ENCODE measurements around the gene CXCL17.
A peak's percentile ranks its signal among the peaks of the same experiment; 100 is the strongest.
"Not testable (repeated sequence)": the region's sequence is repeated elsewhere in the genome, so short reads cannot be mapped to it uniquely, and the experiment has no call there.

Gene CXCL17

GRCh38 chr19:42442833-42443232, at the start of gene CXCL17:
CXCL17 (minus strand) TSS chr19:42442946; CDS start chr19:42442832, 114 bp downstream.
- Histone ChIP-seq H3K9ac (ENCODE audit: low read length in 5 of 5) (no peak within 1 kb of the TSS), H3K4me3 (ENCODE audit: low read depth in 1 of 5, low read length in 5 of 5) (no peak within 1 kb of the TSS), H3K27ac (ENCODE audit: low read depth, low read length) (no peak within 1 kb of the TSS), H3K27me3 (ENCODE audit: control insufficient read depth in 5 of 5, insufficient read depth in 4 of 5, low read length in 5 of 5) (no peaks in the 10 kb centered on the region), H3K36me3 (ENCODE audit: control insufficient read depth in 5 of 5, insufficient read depth in 5 of 5, low read length in 5 of 5) (no peaks in the 10 kb centered on the region), H3K4me1 (ENCODE audit: control insufficient read depth in 5 of 5, insufficient read depth in 5 of 5, low read length in 5 of 5) (peaks cover 0 to 24% (median 21%) of the 10 kb centered on the region in 5 donors), H3K9me3 (ENCODE audit: control insufficient read depth in 5 of 5, low read length in 5 of 5) (no peaks in the 10 kb centered on the region)

- Histone ChIP-seq H3K36me3 (ENCODE audit: control insufficient read depth in 5 of 5, insufficient read depth in 5 of 5, low read length in 5 of 5) (no peaks in the 10 kb centered on the region), H3K9me3 (ENCODE audit: control insufficient read depth in 5 of 5, low read length in 5 of 5) (no peaks in the 10 kb centered on the region), H3K4me1 (ENCODE audit: control insufficient read depth in 5 of 5, insufficient read depth in 5 of 5, low read length in 5 of 5) (peaks cover 0 to 4% (median 0%) of the 10 kb centered on the region in 5 donors), H3K27me3 (ENCODE audit: control insufficient read depth in 5 of 5, insufficient read depth in 4 of 5, low read length in 5 of 5) (no peaks in the 10 kb centered on the region), H3K4me3 (ENCODE audit: low read depth in 1 of 5, low read length in 5 of 5) (no peak overlapping the region), H3K9ac (ENCODE audit: low read length in 5 of 5) (no peak overlapping the region), H3K27ac (ENCODE audit: low read depth, low read length) (no peak overlapping the region)
Measured at GRCh38 chr19:42488783-42489521, 46.2 kb upstream of the CXCL17 start.

GRCh38 chr19:42487798-42488178, 45.0 kb upstream of the CXCL17 start:
- Histone ChIP-seq H3K27ac (ENCODE audit: low read depth, low read length) (no peak overlapping the region), H3K4me3 (ENCODE audit: low read depth in 1 of 5, low read length in 5 of 5) (no peak overlapping the region), H3K36me3 (ENCODE audit: control insufficient read depth in 5 of 5, insufficient read depth in 5 of 5, low read length in 5 of 5) (no peaks in the 10 kb centered on the region), H3K27me3 (ENCODE audit: control insufficient read depth in 5 of 5, insufficient read depth in 4 of 5, low read length in 5 of 5) (no peaks in the 10 kb centered on the region), H3K9me3 (ENCODE audit: control insufficient read depth in 5 of 5, low read length in 5 of 5) (no peaks in the 10 kb centered on the region), H3K9ac (ENCODE audit: low read length in 5 of 5) (no peak overlapping the region), H3K4me1 (ENCODE audit: control insufficient read depth in 5 of 5, insufficient read depth in 5 of 5, low read length in 5 of 5) (peaks cover 0 to 4% (median 0%) of the 10 kb centered on the region in 5 donors)

GRCh38 chr19:42487032-42487797, 44.5 kb upstream of the CXCL17 start:
- Histone ChIP-seq H3K27me3 (ENCODE audit: control insufficient read depth in 5 of 5, insufficient read depth in 4 of 5, low read length in 5 of 5) (no peaks in the 10 kb centered on the region), H3K4me1 (ENCODE audit: control insufficient read depth in 5 of 5, insufficient read depth in 5 of 5, low read length in 5 of 5) (peaks cover 0 to 4% (median 0%) of the 10 kb centered on the region in 5 donors), H3K9me3 (ENCODE audit: control insufficient read depth in 5 of 5, low read length in 5 of 5) (no peaks in the 10 kb centered on the region), H3K27ac (ENCODE audit: low read depth, low read length) (no peak overlapping the region), H3K36me3 (ENCODE audit: control insufficient read depth in 5 of 5, insufficient read depth in 5 of 5, low read length in 5 of 5) (no peaks in the 10 kb centered on the region), H3K9ac (ENCODE audit: low read length in 5 of 5) (no peak overlapping the region), H3K4me3 (ENCODE audit: low read depth in 1 of 5, low read length in 5 of 5) (no peak overlapping the region)

DNA sequence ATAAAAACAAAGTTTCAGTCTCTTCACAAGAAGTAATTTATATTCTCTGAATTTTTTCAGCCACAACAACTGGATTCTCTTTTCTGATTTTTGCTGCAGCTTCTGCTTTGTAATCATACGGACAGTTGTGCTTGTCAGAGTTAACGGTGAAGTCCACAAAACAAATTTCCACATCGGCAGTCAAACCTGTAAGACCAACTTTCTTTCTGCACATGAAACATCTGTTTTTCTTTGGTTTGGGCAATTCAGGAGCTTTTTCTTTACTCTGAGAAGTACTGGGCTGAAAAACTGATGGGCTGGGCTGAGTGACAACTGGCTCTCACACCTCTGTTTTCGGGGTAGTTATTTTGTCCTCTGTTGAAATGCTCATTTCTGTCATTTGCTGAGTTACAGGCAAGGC, 42.3 kb upstream of the CXCL17 start:
- not testable (repeated sequence) for H3K4me3 ChIP-seq (ENCODE audit: low read depth in 1 of 5, low read length in 5 of 5); H3K9me3 ChIP-seq (ENCODE audit: control insufficient read depth in 5 of 5, low read length in 5 of 5); H3K27me3 ChIP-seq (ENCODE audit: control insufficient read depth in 5 of 5, insufficient read depth in 4 of 5, low read length in 5 of 5); H3K36me3 ChIP-seq (ENCODE audit: control insufficient read depth in 5 of 5, insufficient read depth in 5 of 5, low read length in 5 of 5); H3K9ac ChIP-seq (ENCODE audit: low read length in 5 of 5); H3K27ac ChIP-seq (ENCODE audit: low read depth, low read length)
- peaks cover 0 to 16% (median 14%) of the 10 kb centered on the region in 5 donors for H3K4me1 ChIP-seq (ENCODE audit: control insufficient read depth in 5 of 5, insufficient read depth in 5 of 5, low read length in 5 of 5)

DNA sequence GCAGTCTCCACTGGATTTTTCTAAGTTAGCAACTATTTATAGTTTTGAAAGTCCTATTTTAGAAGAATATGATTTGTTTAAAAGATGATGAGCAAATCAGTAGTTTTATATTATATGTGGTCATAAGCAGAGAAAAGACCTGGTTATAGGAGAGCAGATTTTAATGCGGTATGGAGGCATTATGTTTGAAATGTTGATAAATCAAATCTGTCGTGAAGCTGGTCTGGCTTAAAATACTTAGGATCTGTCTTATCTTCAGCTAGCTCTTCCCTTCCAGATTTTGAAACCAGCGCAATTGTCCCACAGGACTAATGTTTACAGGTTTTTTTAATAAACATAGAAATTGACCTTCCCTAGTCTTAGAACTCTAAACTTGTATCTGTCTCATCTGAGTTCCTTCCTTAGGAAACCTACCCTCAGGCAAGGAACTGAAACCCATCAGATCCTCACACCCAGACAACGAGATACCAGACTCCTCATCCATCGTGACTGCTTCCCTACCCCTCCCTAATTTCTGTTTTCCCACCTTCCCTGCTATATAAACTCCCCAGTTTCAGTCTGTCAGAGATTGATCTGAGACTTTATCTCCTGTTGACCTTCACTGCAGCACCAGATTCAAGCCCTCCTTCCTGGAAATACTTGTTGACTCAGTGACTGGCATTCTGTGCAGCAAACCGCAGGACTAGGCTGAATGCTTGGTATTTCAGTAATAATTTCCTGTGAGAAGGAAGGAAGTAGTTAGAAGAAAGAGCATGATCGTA, 37.8 kb upstream of the CXCL17 start:
- no peak overlapping the region for H3K9ac ChIP-seq (ENCODE audit: low read length in 5 of 5)
- peaks cover 0 to 2% (median 0%) of the 10 kb centered on the region in 5 donors for H3K36me3 ChIP-seq (ENCODE audit: control insufficient read depth in 5 of 5, insufficient read depth in 5 of 5, low read length in 5 of 5)
- peaks cover 0 to 23% (median 16%) of the 10 kb centered on the region in 5 donors for H3K4me1 ChIP-seq (ENCODE audit: control insufficient read depth in 5 of 5, insufficient read depth in 5 of 5, low read length in 5 of 5)
- no peak overlapping the region for H3K27ac ChIP-seq (ENCODE audit: low read depth, low read length)
- H3K4me3 ChIP-seq (ENCODE audit: low read depth in 1 of 5, low read length in 5 of 5) = peak overlapping the region in 1 of 5 donors; percentile 12
- no peaks in the 10 kb centered on the region for H3K27me3 ChIP-seq (ENCODE audit: control insufficient read depth in 5 of 5, insufficient read depth in 4 of 5, low read length in 5 of 5)
- H3K9me3 ChIP-seq (ENCODE audit: control insufficient read depth in 5 of 5, low read length in 5 of 5) = no peaks in the 10 kb centered on the region

GRCh38 chr19:42479736-42480135, 37.0 kb upstream of the CXCL17 start:
- no peak overlapping the region for H3K27ac ChIP-seq (ENCODE audit: low read depth, low read length)
- H3K36me3 ChIP-seq (ENCODE audit: control insufficient read depth in 5 of 5, insufficient read depth in 5 of 5, low read length in 5 of 5) = peaks cover 0 to 2% (median 0%) of the 10 kb centered on the region in 5 donors
- H3K9ac ChIP-seq (ENCODE audit: low read length in 5 of 5) = no peak overlapping the region
- H3K9me3 ChIP-seq (ENCODE audit: control insufficient read depth in 5 of 5, low read length in 5 of 5) = no peaks in the 10 kb centered on the region
- H3K27me3 ChIP-seq (ENCODE audit: control insufficient read depth in 5 of 5, insufficient read depth in 4 of 5, low read length in 5 of 5) = no peaks in the 10 kb centered on the region
- H3K4me3 ChIP-seq (ENCODE audit: low read depth in 1 of 5, low read length in 5 of 5) = no peak overlapping the region
- peaks cover 0 to 23% (median 16%) of the 10 kb centered on the region in 5 donors for H3K4me1 ChIP-seq (ENCODE audit: control insufficient read depth in 5 of 5, insufficient read depth in 5 of 5, low read length in 5 of 5)

GRCh38 chr19:42478765-42479311, 36.1 kb upstream of the CXCL17 start:
- H3K36me3 ChIP-seq (ENCODE audit: control insufficient read depth in 5 of 5, insufficient read depth in 5 of 5, low read length in 5 of 5) = peaks cover 0 to 2% (median 0%) of the 10 kb centered on the region in 5 donors
- H3K27ac ChIP-seq (ENCODE audit: low read depth, low read length) = no peak overlapping the region
- H3K9ac ChIP-seq (ENCODE audit: low read length in 5 of 5) = no peak overlapping the region
- peaks cover 0 to 23% (median 16%) of the 10 kb centered on the region in 5 donors for H3K4me1 ChIP-seq (ENCODE audit: control insufficient read depth in 5 of 5, insufficient read depth in 5 of 5, low read length in 5 of 5)
- H3K4me3 ChIP-seq (ENCODE audit: low read depth in 1 of 5, low read length in 5 of 5) = no peak overlapping the region
- no peaks in the 10 kb centered on the region for H3K27me3 ChIP-seq (ENCODE audit: control insufficient read depth in 5 of 5, insufficient read depth in 4 of 5, low read length in 5 of 5)
- no peaks in the 10 kb centered on the region for H3K9me3 ChIP-seq (ENCODE audit: control insufficient read depth in 5 of 5, low read length in 5 of 5)

GRCh38 chr19:42477933-42478332, 35.2 kb upstream of the CXCL17 start:
- H3K9me3 ChIP-seq (ENCODE audit: control insufficient read depth in 5 of 5, low read length in 5 of 5) = no peaks in the 10 kb centered on the region
- H3K27ac ChIP-seq (ENCODE audit: low read depth, low read length) = no peak overlapping the region
- H3K27me3 ChIP-seq (ENCODE audit: control insufficient read depth in 5 of 5, insufficient read depth in 4 of 5, low read length in 5 of 5) = no peaks in the 10 kb centered on the region
- peaks cover 0 to 2% (median 0%) of the 10 kb centered on the region in 5 donors for H3K36me3 ChIP-seq (ENCODE audit: control insufficient read depth in 5 of 5, insufficient read depth in 5 of 5, low read length in 5 of 5)
- no peak overlapping the region for H3K4me3 ChIP-seq (ENCODE audit: low read depth in 1 of 5, low read length in 5 of 5)
- H3K9ac ChIP-seq (ENCODE audit: low read length in 5 of 5) = no peak overlapping the region
- peaks cover 0 to 23% (median 16%) of the 10 kb centered on the region in 5 donors for H3K4me1 ChIP-seq (ENCODE audit: control insufficient read depth in 5 of 5, insufficient read depth in 5 of 5, low read length in 5 of 5)

All from subcutaneous abdominal adipose tissue (tissue), 5 donors.